GM12891 (cell line): Measurements from ENCODE around the gene ABCC3.

Experiments
- PAX5 ChIP-seq: IDR thresholded peaks from 2 replicates; pipeline ENCODE4 v1.6.1; 2011; ENCODE audit warnings: low read length, moderate library complexity, mild to moderate bottlenecking; ENCODE audit not compliant: insufficient read depth, severe bottlenecking
- POLR2A ChIP-seq: IDR thresholded peaks from 2 replicates; pipeline ENCODE4 v1.6.1; 2011; ENCODE audit warnings: low read depth, low read length, control low read depth
- POLR2AphosphoS5 ChIP-seq: IDR thresholded peaks from 2 replicates; pipeline ENCODE4 v1.6.1; 2011; ENCODE audit warnings: low read depth, low read length, control low read depth
- POU2F2 ChIP-seq: IDR thresholded peaks from 2 replicates; pipeline ENCODE4 v1.6.1; 2011; ENCODE audit warnings: low read depth, mild to moderate bottlenecking, control low read depth, low read length, moderate library complexity
- TAF1 ChIP-seq: IDR thresholded peaks from 2 replicates; pipeline ENCODE4 v1.6.1; 2011; ENCODE audit warnings: low read depth, low read length, control low read depth

GRCh38 chr17:50677851-50678375, 43.2 kb downstream of the ABCC3 start:
- no peak for TF ChIP-seq POLR2AphosphoS5
- TF ChIP-seq POLR2A, result no peak
- no peak for TF ChIP-seq TAF1
- TF ChIP-seq POU2F2, result no peak
- TF ChIP-seq PAX5, result no peak
